NCI-H2029 (cell line): ENCODE data around the gene SOX15.
"Not testable (repeated sequence)": the region's sequence is repeated elsewhere in the genome, so short reads cannot be mapped to it uniquely, and the experiment has no call there.

ENCODE experiments used
- DNase-seq: peaks from one replicate; lab custom pipeline; 2025; lab: John Stamatoyannopoulos, UW

Gene SOX15

DNA sequence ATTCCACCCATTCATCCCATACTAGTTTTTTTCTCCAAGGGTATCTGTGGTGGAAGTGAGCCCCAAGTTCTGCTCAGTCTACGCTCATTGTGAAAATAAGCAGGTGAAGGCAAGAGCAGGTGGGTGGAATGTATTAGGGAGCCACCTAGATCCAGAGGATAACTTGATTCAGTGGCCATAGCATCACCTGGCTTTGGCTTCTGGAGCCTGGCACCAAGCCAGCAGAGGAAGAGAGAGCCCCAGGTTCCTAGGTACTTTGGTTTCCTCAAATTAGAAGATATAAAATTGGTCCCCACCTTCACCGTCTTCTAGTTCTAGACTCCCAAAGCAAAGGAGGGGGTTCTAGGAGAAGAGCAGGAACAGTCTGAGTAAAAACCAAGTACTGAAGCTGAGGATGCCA is 20.7 kb upstream of the SOX15 start:
- no peak for DNase-seq

DNA sequence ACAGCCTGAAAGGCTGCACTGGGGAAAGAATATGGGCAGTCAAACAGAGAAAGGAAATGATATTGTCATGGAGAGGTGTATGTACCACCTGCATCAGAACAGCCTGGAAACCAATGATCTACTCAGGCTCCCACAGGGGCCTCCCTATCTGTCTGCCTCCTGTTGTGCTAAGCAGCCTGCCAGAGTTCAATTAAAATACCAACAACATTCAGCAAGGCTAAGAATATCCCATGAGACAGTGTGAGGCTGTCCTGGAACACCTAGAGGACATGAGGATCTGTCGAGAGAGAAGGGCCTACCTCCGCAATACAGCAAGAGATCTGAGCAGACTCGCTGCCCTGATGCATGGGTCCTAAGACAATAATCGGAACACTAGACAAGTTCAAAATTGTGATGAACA is 16.4 kb upstream of the SOX15 start:
- no peak for DNase-seq

GRCh38 chr17:7597561-7597960 is 7.7 kb upstream of the SOX15 start:
- DNase-seq = not testable (repeated sequence)

GRCh38 chr17:7593296-7593695 is 3.4 kb upstream of the SOX15 start:
- DNase-seq = no peak

DNA sequence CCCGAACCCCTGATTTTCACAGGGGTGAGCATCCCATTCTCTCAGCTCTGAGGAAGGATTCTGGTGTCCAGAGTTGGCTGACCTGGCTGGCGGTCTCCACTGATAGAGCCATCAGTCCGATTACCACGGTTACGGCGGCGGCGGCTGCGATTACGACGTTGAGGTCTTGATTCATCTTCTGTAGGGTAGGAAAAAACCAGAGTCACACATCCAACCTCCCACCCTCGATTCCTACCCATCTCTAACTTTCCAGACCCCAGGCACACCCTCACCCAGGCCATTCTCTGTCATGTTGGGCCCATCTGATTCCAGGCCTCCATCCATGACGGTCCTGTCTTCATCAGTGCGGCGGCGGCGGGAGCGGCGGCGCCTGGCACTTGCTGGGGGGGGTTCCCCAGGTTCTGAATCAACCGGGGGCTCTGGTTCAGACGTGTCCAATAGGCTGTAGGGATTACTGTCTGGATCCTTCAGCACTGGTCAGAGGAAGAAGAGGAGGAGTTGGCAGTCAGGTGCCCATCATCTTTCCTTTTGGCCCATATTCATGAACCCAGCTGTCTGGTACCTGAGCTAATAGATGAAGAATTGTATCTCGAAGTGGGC is 2.6 kb upstream of the SOX15 start:
- DNase-seq = no peak

DNA sequence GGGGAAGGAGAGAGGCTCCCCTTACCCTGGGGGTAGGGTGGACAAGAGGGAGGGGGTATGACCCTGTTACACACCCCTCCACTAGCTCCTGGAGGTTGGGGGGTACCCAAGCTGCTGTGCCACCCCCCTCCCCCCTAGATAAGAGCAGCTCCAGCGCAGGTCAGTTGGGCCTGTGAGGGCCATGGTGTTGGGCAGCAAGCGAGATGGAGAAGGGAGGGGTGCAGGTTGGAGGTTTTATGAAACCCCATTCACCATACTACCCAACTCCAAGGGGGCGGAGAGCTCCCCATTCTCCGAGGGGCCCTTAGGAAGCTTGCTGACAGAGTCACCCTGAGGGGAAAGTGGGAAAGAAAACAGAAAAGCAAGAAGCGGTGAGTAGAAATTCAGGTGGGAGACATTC is 1.7 kb upstream of the SOX15 start:
- no peak for DNase-seq

GRCh38 chr17:7590743-7591142 is 849 bp upstream of the SOX15 start:
- DNase-seq = no peak

DNA sequence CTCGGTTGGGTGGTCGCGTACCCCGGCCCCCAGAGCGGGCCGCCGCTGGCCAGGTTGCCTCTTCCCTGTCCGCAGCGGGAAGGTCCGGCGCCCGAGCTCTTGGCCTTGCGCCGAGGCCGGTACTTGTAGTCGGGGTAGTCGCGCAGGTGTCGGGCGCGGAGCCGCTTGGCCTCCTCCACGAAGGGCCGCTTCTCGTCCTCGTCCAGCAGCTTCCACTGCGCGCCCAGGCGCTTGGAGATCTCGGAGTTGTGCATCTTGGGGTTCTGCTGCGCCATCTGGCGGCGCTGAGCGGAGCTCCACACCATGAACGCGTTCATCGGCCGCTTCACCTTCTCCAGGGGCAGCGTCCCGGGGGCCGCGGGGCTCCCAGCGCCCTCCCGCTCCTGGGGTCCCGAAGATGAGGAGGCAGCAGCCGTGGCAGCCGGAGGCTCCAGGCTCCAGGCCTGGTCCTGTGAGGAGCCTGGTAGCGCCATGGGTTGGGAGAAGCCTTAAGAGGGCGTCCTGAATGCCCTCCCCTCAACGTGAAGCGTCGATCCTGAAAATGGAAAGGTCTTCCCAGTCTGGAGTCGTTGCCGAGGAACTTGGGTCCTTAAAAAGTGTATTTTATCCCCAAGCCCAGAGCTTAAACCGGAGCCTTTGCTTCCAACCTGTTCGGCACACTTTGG is 558 bp downstream of the SOX15 start:
- DNase-seq = no peak

GRCh38 chr17:7588553-7589203 is 1.2 kb downstream of the SOX15 start:
- no peak for DNase-seq

DNA sequence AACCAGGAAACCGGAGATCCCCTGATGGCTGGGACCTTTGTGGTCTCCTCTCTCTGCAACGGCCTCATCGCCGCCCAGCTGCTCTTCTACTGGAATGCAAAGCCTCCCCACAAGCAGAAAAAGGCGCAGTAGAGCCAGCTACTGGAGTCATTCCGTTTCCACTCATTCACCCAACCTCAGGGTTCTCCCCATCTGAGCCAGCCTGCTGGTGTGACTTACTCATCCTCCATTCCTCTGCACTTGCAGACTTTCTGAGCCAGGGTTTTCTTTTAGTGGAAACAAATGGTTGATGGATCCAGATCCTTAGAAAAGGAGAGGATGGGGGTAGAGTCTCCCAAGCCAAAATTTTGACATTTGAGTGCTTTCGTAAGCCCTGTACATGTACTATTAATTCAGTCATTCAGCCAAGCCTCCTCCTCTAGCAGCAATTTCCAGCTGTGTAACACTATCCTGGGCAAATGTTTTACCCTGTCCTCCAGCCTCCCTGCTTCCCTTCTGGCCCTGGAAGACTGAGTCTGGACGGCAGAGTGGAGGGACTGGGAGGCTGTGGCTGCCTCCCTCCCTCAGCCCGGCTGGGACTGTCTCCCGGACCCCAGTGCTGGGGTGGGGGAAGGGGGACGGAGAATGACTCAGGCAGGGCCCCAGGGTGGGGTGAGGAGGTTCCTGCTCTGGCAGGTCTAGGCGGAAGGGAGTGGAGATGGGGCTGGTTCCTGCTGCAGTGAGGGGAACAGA is 2.3 kb downstream of the SOX15 start:
- DNase-seq = no peak

- DNase-seq = no peak
These were observed 3.0 kb downstream of the SOX15 start for GRCh38 chr17:7586673-7587419.

DNA sequence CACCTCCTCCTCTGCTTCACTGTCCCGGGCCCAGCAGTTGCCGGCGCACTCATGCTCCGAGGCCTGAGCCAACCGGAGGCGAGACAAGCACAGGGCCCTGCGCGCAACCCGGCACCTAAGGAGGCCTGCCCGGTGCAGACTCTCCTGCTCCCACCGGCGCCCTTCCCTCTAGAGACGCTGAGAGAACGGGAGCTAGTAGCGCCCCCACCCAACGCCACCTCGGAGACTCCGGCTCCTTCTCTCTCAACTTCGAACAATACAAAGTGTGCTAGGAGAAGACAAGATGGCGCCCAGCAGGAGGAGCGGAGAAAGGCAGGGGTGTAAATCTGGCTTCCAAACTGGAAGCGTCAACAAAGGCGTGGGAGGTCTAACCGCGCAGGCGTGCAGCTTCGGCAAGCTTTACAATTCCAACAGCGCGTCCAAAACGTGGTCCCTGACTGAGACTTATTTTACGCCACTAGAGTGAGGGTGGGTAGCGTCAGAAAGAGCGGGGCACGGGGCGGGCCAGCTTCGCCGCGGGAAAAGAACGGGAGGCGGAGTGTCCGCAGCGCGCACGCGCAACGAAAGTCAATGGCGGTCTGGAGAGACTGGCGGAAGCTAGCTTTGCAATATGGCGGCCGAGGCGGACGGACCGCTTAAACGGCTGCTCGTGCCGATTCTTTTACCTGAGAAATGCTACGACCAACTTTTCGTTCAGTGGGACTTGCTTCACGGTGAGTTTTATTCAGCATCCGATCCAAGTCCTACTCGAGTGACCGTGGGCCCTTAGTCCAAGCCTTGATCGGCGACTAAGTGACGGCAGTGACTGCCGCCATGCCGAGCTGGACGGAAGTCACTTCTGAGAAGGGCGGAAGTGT is 6.4 kb downstream of the SOX15 start, which contains the start of gene MPDU1:
Gene MPDU1, plus strand, starts transcription at position 600 of the 857 bp plus-strand sequence. Its CDS starts 11 bp downstream, at position 611.
- DNase-seq = peak; percentile 85

GRCh38 chr17:7582396-7583252 is 7.3 kb downstream of the SOX15 start:
- no peak for DNase-seq

DNA sequence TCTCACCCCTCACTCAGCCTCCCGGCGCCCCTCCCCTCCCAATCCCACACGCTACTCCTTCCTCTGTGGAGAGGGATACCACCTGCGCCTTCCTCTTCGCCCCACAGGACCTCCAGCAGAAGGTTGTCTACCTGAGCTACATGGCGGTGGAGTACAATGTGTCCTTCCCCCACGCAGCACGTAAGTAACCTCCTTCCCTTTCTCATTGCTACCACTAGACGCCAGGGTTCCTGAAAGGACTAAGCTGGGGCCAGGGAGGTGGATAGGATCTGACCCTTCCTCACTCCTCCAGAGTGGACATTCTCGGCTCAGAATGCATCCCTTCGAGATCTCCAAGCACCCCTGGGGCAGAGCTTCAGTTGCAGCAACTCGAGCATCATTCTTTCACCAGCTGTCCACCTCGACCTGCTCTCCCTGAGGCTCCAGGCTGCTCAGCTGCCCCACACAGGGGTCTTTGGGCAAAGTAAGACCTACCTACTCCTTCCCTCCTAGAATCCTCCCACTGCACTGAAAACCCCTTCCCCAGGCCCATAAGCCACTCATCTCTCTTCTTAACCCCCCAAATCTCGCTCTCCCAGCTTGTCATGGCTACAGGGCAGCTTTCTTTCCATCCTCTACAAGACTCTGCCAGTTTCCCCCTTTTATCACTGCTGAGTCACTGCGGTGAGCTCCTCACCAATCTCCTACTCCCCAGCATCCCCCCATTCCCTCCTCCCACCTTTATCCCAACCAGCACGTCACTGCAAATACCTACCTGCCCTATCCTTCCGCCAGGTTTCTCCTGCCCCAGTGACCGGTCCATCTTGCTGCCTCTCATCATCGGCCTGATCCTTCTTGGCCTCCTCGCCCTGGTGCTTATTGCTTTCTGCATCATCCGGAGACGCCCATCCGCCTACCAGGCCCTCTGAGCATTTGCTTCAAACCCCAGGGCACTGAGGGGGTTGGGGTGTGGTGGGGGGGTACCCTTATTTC is 9.0 kb downstream of the SOX15 start:
- no peak for DNase-seq

DNA sequence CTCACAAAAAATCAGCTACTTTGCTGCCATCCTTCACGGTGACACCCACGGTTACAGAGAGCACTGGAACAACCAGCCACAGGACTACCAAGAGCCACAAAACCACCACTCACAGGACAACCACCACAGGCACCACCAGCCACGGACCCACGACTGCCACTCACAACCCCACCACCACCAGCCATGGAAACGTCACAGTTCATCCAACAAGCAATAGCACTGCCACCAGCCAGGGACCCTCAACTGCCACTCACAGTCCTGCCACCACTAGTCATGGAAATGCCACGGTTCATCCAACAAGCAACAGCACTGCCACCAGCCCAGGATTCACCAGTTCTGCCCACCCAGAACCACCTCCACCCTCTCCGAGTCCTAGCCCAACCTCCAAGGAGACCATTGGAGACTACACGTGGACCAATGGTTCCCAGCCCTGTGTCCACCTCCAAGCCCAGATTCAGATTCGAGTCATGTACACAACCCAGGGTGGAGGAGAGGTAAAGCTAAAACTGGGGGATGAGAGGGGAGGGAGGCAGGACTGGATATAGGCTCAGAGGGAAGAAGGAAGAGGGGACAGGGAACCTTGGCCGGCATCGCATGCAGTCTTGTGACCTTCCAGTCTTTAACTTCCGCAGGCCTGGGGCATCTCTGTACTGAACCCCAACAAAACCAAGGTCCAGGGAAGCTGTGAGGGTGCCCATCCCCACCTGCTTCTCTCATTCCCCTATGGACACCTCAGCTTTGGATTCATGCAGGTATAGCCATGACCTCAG is 9.9 kb downstream of the SOX15 start:
- no peak for DNase-seq

DNA sequence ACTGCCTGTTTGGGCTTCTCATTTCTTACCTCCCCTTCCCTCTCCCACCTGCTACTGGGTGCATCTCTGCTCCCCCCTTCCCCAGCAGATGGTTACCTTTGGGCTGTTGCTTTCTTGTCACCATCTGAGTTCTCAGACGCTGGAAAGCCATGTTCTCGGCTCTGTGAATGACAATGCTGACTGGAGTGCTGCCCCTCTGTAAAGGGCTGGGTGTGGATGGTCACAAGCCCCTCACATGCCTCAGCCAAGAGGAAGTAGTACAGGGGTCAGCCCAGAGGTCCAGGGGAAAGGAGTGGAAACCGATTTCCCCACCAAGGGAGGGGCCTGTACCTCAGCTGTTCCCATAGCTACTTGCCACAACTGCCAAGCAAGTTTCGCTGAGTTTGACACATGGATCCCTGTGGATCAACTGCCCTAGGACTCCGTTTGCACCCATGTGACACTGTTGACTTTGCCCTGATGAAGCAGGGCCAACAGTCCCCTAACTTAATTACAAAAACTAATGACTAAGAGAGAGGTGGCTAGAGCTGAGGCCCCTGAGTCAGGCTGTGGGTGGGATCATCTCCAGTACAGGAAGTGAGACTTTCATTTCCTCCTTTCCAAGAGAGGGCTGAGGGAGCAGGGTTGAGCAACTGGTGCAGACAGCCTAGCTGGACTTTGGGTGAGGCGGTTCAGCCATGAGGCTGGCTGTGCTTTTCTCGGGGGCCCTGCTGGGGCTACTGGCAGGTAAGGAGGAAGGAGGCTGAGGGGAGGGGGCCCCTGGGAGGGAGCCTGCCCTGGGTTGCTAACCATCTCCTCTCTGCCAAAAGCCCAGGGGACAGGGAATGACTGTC is 10.7 kb downstream of the SOX15 start, which contains the start of gene CD68:
Gene CD68, plus strand, starts transcription at position 638 of the 833 bp plus-strand sequence. Its CDS starts 40 bp downstream, at position 678.
- DNase-seq = peak; percentile 7
